GM18508 (cell line): ENCODE data around the gene SCFD2.

Source experiments
- ATAC-seq: cut with Tn5 transposase; IDR thresholded peaks from one replicate; pipeline ENCODE4 v1.9.1; 2021; ENCODE audit warnings: moderate number of reproducible peaks; ENCODE audit not compliant: insufficient read depth, unreplicated experiment

The SCFD2 gene

DNA sequence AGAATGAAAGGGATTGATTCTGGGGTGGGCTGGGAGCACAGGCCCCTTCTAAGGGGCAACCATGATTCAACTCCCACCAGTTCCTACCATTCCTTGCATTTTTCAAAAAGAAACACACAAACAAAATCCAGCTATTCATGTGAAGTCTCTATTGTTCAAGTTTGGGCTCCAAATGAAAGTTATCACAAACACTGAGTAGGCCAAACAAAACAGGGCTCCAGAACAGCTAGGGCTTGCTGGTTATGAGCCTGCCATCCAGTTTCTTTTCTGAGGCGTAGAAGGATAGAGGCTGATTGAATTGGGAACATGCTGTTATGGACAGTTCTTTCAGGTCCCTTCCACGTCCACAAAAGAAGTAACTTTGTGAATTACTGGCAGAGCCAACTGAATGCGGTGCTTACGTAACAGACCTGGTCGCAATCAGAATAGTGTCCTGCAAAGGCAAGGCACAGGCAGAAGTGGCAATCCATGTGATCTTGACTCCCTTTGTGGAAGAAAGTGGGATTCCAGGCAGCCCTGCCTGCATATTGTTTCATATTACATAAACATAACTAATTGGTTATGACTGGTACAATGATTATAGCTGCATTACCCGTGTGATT lies 244.5 kb downstream of the SCFD2 start:
- no peak for ATAC-seq

GRCh38 chr4:53120778-53121177 lies 245.1 kb downstream of the SCFD2 start:
- no peak for ATAC-seq

DNA sequence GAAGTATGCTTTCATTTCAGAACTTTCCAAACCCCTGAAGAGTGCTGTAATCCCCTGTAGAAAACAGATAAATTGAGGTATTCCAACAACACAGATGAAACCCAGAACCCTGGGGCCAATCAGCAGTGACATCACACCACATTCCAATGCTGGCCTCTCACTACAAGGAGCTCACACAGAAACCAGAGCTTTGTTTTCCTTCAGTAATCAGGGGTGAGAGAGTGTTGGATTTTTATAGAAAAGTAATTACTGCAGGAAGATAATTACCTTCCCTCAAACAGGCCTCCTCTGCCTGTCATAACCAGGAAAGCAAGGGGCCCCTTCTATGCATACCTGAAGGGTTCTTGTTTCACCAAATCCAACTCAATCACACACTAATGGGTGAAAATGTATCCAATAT lies 246.2 kb downstream of the SCFD2 start:
- no peak for ATAC-seq

GRCh38 chr4:53118676-53119075 lies 247.2 kb downstream of the SCFD2 start:
- no peak for ATAC-seq

DNA sequence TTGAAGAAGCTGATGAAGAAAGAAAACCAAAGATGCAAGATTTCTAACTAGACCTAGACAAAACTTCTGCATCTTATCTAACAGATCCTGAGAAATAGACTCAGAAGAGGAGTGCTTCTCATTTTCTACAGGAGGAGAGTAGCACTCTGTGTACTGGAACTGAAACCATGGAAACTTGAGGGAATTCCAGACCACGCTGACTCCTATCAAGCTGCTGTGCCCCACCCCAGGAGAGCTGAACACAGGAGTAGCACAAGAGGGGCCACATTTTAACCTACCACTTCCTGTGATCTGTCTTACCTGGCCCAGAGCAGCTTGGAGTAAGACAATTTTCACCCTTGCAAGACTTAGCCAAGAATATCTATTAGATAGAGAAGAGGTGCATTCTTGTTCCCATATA lies 248.9 kb downstream of the SCFD2 start:
- no peak for ATAC-seq

DNA sequence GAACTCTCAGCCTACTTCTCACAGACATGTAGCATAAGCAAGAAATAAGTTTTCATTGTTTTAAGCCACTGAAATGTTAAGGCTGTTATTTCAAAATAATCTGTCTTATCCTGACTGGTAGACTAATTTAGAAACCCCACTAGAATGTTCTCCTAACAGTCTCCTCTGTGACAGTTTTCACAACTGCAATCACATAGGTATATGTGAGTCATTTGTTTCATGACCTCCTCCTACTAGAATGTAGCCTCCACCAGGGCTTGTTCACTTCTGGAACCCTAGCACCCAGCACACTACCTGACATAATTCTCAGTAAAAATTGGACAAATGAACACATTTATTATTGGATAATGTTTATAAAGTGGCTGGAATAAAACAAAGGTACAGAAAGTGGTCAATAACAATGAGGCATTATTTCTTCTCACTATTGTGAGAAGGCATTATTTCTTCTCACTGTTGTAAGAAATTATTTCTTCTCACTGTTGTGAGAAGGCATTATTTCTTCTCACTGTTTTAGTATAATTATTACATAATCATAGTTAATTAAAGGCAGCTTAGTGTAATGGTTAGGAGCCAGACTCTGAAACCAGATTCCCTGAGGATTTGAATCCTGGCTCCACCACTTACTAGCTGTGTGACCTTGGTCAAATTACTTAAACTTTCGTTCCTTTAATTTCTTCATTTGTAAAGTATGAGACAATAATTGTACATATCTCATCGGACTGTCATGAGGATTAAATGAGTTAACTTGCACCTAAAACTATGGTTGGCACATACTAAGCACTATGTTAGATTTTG lies 252.2 kb downstream of the SCFD2 start:
- no peak for ATAC-seq

DNA sequence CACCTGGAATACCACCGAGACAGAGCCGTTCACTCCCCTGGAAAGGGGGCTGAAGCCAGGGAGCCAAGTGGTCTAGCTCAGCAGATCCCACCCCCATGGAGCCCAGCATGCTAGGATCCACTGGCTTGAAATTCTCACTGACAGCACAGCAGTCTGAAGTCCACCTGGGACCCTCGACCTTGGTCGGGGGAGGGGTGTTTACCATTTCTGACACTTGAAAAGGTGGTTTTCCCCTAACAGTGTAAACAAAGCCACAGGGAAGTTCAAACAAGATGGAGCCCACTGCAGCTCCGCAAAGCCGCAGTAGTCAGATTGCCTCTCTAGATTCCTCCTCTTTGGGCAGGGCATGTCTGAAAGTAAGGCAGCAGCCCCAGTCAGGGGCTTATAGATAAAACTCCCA lies 260.5 kb downstream of the SCFD2 start:
- ATAC-seq, result no peak

- ATAC-seq, result no peak
Observed at GRCh38 chr4:53103481-53103880, 262.4 kb downstream of the SCFD2 start.

DNA sequence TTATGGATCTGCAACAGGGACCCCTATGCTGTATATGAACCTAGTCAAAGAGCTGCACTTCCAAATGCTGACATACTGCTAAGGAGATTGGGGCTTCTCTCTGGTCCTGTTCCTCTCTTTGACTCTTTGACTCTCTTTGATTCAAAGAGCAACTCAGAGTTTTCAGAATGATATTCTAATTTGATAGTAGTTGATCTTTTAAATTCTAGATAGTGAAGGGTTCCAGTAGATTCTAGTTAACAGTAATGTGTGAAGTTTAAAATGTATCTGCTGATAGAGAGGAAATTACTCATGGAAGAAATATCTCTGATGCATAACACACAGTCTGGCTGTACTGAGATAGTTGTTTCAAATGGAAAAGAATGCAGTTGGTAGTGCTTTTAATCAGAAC lies 264.7 kb downstream of the SCFD2 start:
- no peak for ATAC-seq

DNA sequence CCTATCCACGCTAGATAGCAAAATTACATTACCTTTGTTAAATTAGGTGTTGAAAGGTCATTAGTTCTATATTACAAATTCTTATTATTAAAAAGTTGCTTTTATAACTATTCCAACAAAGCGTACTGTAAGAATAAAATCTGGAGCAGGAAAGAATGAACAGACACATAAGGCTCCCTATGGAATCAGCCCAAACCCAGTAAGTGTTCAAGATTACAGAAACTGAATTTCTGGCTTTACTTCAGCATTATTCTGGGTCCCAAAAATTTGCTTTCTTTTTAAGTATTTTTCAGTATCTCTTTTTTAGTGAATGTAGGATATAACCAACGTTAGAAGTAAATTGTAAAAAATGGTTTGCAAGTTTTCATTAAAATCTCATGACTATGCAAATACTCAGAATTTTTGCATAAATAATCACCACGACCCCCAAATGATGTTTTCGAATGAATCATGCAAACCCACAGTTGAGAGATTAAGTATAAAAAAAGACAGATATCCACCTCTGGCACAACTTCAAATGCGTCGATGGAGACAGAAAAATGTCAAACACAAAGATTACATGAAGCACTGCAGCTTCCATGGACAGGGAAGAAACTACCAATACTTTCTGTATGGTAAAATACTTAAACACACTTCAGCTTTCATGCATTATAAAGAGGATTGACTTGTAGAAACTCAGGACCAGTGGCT lies 265.2 kb downstream of the SCFD2 start:
- no peak for ATAC-seq

- ATAC-seq, result no peak
Observed at GRCh38 chr4:53098681-53099121, 267.2 kb downstream of the SCFD2 start.

DNA sequence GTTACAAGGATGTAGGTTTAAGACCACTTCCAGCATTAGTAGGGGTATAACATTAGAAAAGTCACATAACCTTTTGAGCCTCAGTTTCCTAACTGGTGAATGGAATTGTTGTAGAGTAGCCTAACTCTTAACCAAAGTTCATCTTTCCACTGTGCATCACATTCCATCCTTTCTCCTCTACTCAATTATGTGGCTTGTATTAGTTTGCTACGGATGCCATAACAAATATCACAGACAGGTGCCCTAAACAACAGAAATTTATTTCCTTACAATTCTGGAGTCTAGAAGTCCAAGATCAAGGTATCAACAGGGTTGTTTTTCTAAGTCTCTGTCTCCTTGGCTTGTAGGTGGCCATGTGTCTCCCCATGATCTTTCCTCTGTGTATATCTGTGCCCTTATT lies 271.8 kb downstream of the SCFD2 start:
- no peak for ATAC-seq

DNA sequence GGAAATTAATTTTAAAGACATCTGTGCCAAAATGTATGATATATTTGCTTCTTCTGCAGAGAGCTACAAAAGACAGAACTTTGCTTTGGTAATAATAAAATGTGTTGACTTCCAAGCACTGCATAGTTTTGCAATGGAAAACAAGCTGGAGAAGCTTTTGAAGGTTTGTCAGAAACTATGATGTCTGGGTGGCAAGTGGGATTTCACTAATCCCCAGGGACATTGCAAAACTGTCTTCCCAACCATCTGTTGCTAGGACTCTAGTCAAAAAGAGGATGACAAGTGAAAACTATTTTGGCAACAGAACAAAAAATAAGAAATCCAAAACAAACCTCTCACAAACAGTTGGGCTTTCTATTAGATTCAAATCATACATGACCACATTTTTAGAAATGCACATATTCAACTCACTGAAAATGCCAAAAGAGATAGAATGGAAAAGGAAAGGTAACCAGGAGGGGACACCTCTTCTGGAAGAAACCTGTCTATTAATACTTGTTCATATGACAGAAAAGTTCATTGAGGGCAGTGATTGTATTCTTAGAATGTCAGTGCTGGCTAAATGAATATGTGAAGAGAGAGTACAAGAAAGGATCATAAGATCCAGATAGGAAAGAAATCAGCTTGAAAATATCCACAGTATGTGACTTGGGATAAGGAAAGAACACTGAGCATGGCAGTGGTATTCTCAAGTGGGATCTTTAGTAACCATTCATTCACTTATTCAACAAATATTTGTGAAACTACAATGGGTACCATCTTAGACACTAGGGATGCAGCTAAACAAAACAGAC lies 275.7 kb downstream of the SCFD2 start:
- no peak for ATAC-seq

DNA sequence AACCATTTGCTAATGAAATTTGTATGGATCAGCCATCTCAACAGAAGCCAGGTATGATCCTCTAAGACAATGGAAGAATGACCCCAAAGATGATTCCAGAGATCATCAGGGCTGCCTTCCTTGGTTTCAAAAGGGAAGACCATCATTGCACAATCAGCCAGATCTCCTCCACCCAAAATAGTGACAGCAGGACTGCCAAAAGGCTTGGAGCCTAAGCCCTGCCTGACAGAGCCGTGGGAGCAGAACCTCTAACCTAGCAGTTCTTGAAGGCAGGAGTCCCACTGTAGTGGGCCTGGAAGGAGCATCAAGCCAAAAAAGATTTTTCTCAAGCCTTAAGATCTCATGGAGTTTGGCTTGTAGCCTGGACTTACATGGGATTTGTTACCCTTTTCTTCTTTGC lies 277.7 kb downstream of the SCFD2 start:
- no peak for ATAC-seq

DNA sequence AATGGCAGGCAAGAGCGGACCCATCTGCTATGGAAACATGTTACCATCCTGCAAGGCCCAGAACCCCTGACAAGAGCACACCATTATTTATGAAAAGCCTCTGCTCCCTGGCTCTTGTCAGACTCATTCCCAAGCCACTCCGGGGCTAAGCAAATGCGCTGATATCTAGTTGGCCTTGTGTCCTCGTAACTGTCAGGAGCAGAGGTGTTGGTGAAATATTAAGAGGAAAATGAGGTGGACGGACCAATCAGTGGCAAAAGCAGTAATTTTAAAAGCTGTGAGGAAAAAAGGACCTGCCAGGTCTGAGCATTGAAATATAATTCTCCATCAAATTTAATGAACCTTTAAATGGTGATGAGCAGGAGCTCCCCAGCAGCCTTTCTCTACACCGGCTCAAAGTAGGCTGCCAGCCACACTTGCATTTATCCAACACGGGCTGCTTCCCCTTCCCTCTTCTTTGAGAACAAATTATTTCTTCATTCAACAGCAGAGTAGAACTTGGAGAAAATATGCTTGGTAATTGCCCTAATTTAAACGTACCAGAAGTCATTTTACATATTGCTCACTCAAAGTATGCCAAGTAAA lies 289.4 kb downstream of the SCFD2 start:
- ATAC-seq, result no peak

- no peak for ATAC-seq
Observed at GRCh38 chr4:53075162-53075785, 290.6 kb downstream of the SCFD2 start.

DNA sequence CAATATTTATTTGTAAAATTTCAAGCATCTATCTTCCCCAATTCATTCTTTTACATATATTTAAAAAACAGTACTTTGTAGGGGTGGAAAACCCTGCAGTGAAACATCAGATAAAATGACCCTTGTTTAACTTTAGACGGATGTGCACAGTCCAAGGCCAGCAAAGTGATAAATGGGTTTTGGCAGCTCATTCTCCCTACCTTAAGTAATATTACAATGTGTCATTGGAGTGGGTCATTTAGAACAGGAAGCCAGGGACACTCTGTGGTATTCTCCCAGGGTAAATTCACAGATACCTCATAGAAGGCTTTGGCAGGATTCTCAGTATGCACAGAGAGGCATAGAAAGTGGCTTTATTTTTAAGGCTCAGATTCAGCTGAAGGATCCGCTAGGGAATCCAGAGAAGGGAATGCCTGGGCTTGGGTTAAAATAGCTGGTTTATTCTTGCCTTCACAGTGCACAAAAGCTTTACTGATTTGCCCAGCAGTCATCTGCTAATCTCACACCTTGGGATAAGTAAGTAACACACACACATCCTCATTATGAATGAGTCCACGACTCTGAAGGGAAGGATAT lies 297.0 kb downstream of the SCFD2 start:
- ATAC-seq, result no peak

- ATAC-seq, result no peak
Observed at GRCh38 chr4:53067125-53067802, 298.6 kb downstream of the SCFD2 start.

- no peak for ATAC-seq
Observed at GRCh38 chr4:53066155-53066554, 299.7 kb downstream of the SCFD2 start.
